Measurements from ENCODE around the gene KCNH2. TPM values are rescaled to one million over a fixed set of nuclear protein-coding genes. Genes with fewer than 3 reads are reported as not detected.

The KCNH2 gene
- total and polyA plus RNA-seq, 12 donors = 1.1 to 18.7 (median 5.0) TPM

- Histone ChIP-seq H3K4me3 (no peak overlapping the region), H3K27ac (peak overlapping the region in 1 of 5 donors; percentile 66), H3K9me3 (replicated peaks in 1 of 3) (no peaks in the 10 kb centered on the region), H3K27me3 (peaks cover 30% of the 10 kb centered on the region), H3K4me1 (replicated peaks in 1 of 2) (peaks cover 0 to 16% of the 10 kb centered on the region in 2 donors), H3K36me3 (replicated peaks in 1 of 2) (no peaks in the 10 kb centered on the region)
- TF ChIP-seq POLR2A (IDR thresholded peaks at IDR 0.05) = no peak
- TF ChIP-seq, protein P1, sequence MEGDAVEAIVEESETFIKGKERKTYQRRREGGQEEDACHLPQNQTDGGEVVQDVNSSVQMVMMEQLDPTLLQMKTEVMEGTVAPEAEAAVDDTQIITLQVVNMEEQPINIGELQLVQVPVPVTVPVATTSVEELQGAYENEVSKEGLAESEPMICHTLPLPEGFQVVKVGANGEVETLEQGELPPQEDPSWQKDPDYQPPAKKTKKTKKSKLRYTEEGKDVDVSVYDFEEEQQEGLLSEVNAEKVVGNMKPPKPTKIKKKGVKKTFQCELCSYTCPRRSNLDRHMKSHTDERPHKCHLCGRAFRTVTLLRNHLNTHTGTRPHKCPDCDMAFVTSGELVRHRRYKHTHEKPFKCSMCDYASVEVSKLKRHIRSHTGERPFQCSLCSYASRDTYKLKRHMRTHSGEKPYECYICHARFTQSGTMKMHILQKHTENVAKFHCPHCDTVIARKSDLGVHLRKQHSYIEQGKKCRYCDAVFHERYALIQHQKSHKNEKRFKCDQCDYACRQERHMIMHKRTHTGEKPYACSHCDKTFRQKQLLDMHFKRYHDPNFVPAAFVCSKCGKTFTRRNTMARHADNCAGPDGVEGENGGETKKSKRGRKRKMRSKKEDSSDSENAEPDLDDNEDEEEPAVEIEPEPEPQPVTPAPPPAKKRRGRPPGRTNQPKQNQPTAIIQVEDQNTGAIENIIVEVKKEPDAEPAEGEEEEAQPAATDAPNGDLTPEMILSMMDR (IDR thresholded peaks at IDR 0.05) = no peak
- 77 to 90% (median 87%) methylated on average over 6 to 8 of the region's 8 CpGs for WGBS, 4 donors
- intact Hi-C loops (cut with DNase I) = no loop called here
- no peak for DNase-seq
These were observed 5.4 kb downstream of the KCNH2 start for GRCh38 chr7:150972741-150973140.

DNA sequence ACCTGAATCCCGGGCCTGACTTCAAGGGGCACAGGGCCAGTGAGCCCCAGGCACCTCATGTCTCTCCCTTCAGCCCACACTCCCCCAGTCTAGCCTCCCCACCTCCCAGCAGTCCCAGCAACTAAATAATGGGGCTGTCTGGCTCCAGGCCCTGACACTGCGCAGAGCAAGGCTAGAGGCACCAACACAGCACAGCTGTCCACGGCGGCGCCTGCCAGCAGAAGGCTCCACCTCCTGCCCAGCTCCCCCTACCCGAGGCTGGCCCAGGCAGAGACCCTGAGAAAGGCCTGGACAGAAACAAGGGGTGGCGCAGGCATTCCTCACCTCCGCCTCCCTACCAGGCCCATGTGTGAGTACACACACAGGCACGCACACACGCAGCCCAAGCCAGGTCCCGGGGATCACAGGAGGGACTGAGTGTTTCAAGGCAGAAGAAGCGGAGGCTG lies 6.1 kb downstream of the KCNH2 start:
- peak overlapping the region in 1 of 5 donors; percentile 66 for H3K27ac ChIP-seq
- no peaks in the 10 kb centered on the region for H3K36me3 ChIP-seq (replicated peaks in 1 of 2)
- H3K4me1 ChIP-seq (replicated peaks in 1 of 2) = peaks cover 0 to 16% of the 10 kb centered on the region in 2 donors
- peak in 1 of 7 donors; percentile 81 for DNase-seq
- no peaks in the 10 kb centered on the region for H3K9me3 ChIP-seq (replicated peaks in 1 of 3)
- H3K27me3 ChIP-seq = peaks cover 26% of the 10 kb centered on the region
- intact Hi-C loops (cut with DNase I) = no loop called here
- H3K4me3 ChIP-seq = no peak overlapping the region
- WGBS, 4 donors = 69 to 98% (median 75%) methylated on average over 6 to 12 of the region's 12 CpGs
- TF ChIP-seq, protein P1 (IDR thresholded peaks at IDR 0.05) = no peak
- TF ChIP-seq POLR2A (IDR thresholded peaks at IDR 0.05) = no peak

- Histone ChIP-seq H3K9me3 (replicated peaks in 1 of 3) (no peaks in the 10 kb centered on the region), H3K27me3 (peaks cover 23% of the 10 kb centered on the region), H3K36me3 (replicated peaks in 1 of 2) (no peaks in the 10 kb centered on the region), H3K27ac (peak overlapping the region in 1 of 5 donors; percentile 66), H3K4me3 (no peak overlapping the region), H3K4me1 (replicated peaks in 1 of 2) (peaks cover 0 to 16% of the 10 kb centered on the region in 2 donors)
- TF ChIP-seq, protein P1 (IDR thresholded peaks at IDR 0.05) = no peak
- no peak for TF ChIP-seq POLR2A (IDR thresholded peaks at IDR 0.05)
- intact Hi-C loops (cut with DNase I) = no loop called here
- peak in 2 of 7 donors; percentile 34 to 93 for DNase-seq
- WGBS, 4 donors = 49 to 59% (median 56%) methylated on average over 15 to 16 of the region's 16 CpGs
These were observed 6.7 kb downstream of the KCNH2 start for GRCh38 chr7:150971242-150972022.

- Histone ChIP-seq H3K4me1 (replicated peaks in 1 of 2) (peaks cover 0 to 12% of the 10 kb centered on the region in 2 donors), H3K9me3 (replicated peaks in 1 of 3) (no peaks in the 10 kb centered on the region), H3K27me3 (peaks cover 17% of the 10 kb centered on the region), H3K27ac (peak overlapping the region in 1 of 5 donors; percentile 66), H3K4me3 (no peak overlapping the region), H3K36me3 (replicated peaks in 1 of 2) (no peaks in the 10 kb centered on the region)
- WGBS, 4 donors = 70 to 87% (median 79%) methylated on average over 8 to 11 of the region's 11 CpGs
- intact Hi-C loops (cut with DNase I) = no loop called here
- TF ChIP-seq, protein P1 (IDR thresholded peaks at IDR 0.05) = no peak
- no peak for TF ChIP-seq POLR2A (IDR thresholded peaks at IDR 0.05)
- no peak for DNase-seq
These were observed 7.7 kb downstream of the KCNH2 start for GRCh38 chr7:150970424-150970823.

Data from adrenal gland (tissue), 12 donors.